Panc1 (cell line): ENCODE data around the gene AFP.

Experiments
- POLR2AphosphoS5 ChIP-seq: IDR thresholded peaks from 2 replicates; pipeline ENCODE4 v1.6.1; 2012; ENCODE audit warnings: mild to moderate bottlenecking, low read depth, low read length, moderate library complexity
- TF ChIP-seq, protein P1 (sequence below): fragments of 450-650 bp; IDR thresholded peaks from 2 replicates; pipeline ENCODE4 v1.5.1; 2017; ENCODE audit warnings: mild to moderate bottlenecking
- TF ChIP-seq, protein P2 (sequence below), 2 experiments: IDR thresholded peaks; 2 replicates each; pipeline ENCODE4 v1.6.1; 2011 to 2012; ENCODE audit warnings: low read depth in 2 of 2, control low read depth in 1 of 2, low read length in 1 of 2, mild to moderate bottlenecking in 1 of 2, moderate library complexity in 1 of 2; ENCODE audit not compliant: insufficient read depth in 1 of 2

DNA sequence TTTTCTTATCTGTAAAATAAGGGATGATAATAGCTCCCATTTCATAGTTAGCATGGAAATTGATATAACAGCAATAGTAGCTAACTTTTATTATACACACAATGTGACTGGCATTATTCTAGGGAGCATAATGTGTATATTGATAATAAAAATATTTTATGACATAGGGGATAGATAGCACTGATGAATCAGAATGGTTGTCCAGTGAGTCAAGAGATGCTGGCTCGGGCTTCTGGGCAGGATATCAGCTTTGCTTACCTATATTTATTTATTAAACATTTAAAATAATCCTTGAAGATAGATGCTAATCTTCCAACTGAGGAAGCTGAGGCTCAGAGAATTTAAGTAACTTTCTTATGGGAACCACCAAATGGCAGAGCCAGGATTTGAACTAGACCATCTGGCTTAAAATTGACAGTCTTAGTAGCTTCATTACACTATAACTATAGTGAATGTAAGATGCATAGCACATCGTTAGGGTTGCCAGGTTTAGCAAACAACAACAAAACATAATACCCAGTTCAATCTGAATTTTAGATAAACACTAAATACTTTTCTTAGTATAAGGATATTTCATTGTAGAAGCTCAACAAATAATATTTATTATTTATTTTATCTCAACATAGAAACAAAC is 2.7 kb downstream of the AFP start:
- TF ChIP-seq, protein P1, sequence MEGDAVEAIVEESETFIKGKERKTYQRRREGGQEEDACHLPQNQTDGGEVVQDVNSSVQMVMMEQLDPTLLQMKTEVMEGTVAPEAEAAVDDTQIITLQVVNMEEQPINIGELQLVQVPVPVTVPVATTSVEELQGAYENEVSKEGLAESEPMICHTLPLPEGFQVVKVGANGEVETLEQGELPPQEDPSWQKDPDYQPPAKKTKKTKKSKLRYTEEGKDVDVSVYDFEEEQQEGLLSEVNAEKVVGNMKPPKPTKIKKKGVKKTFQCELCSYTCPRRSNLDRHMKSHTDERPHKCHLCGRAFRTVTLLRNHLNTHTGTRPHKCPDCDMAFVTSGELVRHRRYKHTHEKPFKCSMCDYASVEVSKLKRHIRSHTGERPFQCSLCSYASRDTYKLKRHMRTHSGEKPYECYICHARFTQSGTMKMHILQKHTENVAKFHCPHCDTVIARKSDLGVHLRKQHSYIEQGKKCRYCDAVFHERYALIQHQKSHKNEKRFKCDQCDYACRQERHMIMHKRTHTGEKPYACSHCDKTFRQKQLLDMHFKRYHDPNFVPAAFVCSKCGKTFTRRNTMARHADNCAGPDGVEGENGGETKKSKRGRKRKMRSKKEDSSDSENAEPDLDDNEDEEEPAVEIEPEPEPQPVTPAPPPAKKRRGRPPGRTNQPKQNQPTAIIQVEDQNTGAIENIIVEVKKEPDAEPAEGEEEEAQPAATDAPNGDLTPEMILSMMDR = no peak
- TF ChIP-seq, protein P2, sequence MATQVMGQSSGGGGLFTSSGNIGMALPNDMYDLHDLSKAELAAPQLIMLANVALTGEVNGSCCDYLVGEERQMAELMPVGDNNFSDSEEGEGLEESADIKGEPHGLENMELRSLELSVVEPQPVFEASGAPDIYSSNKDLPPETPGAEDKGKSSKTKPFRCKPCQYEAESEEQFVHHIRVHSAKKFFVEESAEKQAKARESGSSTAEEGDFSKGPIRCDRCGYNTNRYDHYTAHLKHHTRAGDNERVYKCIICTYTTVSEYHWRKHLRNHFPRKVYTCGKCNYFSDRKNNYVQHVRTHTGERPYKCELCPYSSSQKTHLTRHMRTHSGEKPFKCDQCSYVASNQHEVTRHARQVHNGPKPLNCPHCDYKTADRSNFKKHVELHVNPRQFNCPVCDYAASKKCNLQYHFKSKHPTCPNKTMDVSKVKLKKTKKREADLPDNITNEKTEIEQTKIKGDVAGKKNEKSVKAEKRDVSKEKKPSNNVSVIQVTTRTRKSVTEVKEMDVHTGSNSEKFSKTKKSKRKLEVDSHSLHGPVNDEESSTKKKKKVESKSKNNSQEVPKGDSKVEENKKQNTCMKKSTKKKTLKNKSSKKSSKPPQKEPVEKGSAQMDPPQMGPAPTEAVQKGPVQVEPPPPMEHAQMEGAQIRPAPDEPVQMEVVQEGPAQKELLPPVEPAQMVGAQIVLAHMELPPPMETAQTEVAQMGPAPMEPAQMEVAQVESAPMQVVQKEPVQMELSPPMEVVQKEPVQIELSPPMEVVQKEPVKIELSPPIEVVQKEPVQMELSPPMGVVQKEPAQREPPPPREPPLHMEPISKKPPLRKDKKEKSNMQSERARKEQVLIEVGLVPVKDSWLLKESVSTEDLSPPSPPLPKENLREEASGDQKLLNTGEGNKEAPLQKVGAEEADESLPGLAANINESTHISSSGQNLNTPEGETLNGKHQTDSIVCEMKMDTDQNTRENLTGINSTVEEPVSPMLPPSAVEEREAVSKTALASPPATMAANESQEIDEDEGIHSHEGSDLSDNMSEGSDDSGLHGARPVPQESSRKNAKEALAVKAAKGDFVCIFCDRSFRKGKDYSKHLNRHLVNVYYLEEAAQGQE (IDR thresholded peaks at IDR 0.05; ENCODE audit: insufficient read depth in 1 of 2, low read depth in 2 of 2, low read length in 1 of 2) = no peak
- no peak for TF ChIP-seq POLR2AphosphoS5
